WERI-Rb-1 (cell line): ENCODE data around the gene MAML3.

ENCODE experiments used
- DNase-seq: peaks from one replicate; pipeline ENCODE4 v3.0.0-alpha.2; 2020
- H3K27ac ChIP-seq: fragments of 250-450 bp; sonication (Bioruptor Pico); 2 replicates; pipeline ENCODE4 v1.5.1; 2020; ENCODE audit warnings: mild to moderate bottlenecking, moderate library complexity
- H3K27me3 ChIP-seq: fragments of 250-450 bp; sonication (Bioruptor Pico); 2 replicates; pipeline ENCODE4 v1.5.1; 2021; ENCODE audit warnings: mild to moderate bottlenecking, low read depth, moderate library complexity; ENCODE audit not compliant: insufficient read depth, severe bottlenecking
- H3K36me3 ChIP-seq: fragments of 250-450 bp; sonication (Bioruptor Pico); 2 replicates; pipeline ENCODE4 v1.5.1; 2020; ENCODE audit warnings: mild to moderate bottlenecking, moderate library complexity
- H3K4me3 ChIP-seq: 2 replicates; pipeline ENCODE4 v1.5.1; 2011; ENCODE audit warnings: low read depth, mild to moderate bottlenecking, control low read depth, low read length
- H3K9me3 ChIP-seq: fragments of 250-450 bp; sonication (Bioruptor Pico); 2 replicates; pipeline ENCODE4 v1.5.1; 2021; ENCODE audit warnings: mild to moderate bottlenecking, moderate library complexity; ENCODE audit not compliant: severe bottlenecking
- CTCF ChIP-seq: IDR thresholded peaks from 2 replicates; pipeline ENCODE4 v1.5.1; 2011; ENCODE audit warnings: low read depth, mild to moderate bottlenecking, control low read depth, inconsistent platforms, low read length

Gene MAML3

DNA sequence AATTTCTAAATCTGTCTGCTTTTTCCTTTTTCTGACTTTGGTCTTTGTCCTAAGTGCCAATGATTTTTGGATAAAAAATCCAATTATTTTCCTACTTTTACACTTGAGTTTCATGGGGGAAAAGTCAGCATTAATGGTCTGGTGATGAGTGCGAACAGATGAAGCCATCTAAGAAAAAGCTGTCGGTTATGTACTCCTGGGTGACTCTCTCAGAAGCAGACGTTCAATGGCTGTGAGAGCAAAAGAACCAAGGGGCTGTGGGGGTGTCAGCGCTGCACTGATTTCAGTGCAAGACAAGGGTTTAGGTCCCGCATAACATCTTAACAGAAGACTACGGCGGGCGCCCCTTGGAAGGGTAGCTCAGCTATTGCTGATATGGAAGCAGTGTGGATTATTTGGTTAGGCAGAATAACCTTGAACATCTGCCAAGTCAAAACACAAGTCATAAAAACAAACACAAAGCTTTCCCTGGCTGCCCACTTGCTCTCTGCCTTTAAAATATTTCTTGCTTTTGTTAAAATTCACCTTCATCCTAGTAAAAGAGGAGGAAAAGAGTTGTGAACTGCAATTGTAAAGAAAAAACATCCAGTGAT, 240.5 kb downstream of the MAML3 start:
- H3K27ac ChIP-seq = no peak overlapping the region

DNA sequence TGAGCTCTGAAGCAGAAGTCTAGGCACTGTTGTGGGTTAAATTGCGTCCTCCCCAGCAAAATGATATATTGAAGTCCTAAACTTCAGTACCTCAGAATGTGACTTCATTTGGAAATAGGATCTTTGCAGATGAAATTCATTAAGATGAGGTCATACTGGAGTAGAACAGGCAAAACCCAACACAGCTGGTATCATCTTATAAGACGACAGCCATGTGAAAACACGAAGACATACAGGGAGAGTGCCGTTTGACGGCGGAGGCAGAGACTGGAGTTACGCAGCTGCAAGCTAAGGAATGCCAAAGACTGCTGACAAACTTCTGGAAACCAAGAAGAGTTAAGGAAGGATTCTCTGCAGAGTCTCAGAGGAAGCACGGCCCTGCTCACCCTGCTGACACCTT, 241.5 kb downstream of the MAML3 start:
- no peaks in the 10 kb centered on the region for H3K9me3 ChIP-seq
- no peak for TF ChIP-seq CTCF

More for the DNA sequence above, 240.5 kb downstream of the MAML3 start:
- Histone ChIP-seq H3K27me3 (no peaks in the 10 kb centered on the region), H3K36me3 (no peaks in the 10 kb centered on the region), H3K4me3 (no peak overlapping the region), H3K9me3 (no peaks in the 10 kb centered on the region)
- DNase-seq = peak; percentile 13
- TF ChIP-seq CTCF = no peak

DNA sequence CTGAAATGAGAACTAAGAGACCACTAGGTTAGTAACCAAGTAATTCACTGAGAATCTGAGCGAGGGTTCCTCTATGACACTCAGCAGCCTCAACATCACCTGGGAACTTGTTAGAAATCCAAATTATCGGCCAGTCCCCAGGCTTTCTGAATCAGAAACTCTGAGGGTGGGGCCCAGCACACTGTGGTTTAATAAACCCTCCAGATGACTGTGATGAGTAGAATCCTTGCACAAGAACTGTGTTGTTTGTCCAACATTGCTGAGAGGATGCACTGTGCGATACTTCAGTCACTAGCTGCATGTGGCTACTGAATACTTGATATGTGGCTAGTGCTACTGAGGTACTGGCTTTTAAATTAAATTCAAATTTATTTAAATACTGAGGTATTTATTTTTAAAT, 243.9 kb downstream of the MAML3 start:
- DNase-seq = no peak
- Histone ChIP-seq H3K27ac (no peak overlapping the region), H3K9me3 (no peaks in the 10 kb centered on the region), H3K4me3 (no peak overlapping the region), H3K36me3 (no peaks in the 10 kb centered on the region), H3K27me3 (no peaks in the 10 kb centered on the region)
- no peak for TF ChIP-seq CTCF

More for the DNA sequence above, 241.5 kb downstream of the MAML3 start:
- no peak overlapping the region for H3K4me3 ChIP-seq
- H3K27me3 ChIP-seq = no peaks in the 10 kb centered on the region
- H3K36me3 ChIP-seq = no peaks in the 10 kb centered on the region
- H3K27ac ChIP-seq = no peak overlapping the region
- no peak for DNase-seq

DNA sequence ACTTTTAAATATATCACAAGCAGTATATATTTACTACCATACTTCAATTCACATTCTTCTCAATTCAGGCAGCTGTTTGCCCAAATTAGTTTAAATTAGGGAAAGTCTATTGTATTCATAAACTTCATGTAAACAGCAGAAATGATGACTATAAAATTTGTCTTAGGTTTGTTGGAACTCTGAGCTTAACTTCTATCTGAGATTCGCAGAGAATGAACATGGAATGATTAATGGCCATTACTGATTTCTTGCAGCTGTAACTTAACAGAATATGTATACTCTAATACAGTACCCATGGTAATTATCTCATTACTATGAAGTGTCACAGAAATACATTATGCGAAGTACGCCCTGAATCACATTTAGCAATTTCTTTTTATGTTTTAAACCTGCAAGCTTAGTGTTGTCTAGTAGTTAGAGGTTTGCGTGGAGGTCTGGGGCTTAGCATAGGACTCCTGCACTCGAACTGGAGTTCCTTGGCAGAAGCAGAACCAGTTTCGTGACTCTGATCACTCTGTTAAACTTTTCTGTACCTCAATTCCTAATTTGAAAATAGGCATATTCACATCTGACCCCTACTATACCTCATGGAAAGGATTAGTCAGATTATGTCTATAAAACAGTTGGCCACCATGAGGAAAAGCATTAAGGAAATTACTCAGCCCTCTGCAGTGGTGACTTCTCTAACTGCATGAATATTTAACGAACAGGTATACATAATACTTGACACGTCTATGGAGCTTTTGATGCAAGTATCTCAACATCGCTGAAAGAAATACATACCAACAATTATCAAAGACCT, 245.1 kb downstream of the MAML3 start:
- no peak for TF ChIP-seq CTCF

DNA sequence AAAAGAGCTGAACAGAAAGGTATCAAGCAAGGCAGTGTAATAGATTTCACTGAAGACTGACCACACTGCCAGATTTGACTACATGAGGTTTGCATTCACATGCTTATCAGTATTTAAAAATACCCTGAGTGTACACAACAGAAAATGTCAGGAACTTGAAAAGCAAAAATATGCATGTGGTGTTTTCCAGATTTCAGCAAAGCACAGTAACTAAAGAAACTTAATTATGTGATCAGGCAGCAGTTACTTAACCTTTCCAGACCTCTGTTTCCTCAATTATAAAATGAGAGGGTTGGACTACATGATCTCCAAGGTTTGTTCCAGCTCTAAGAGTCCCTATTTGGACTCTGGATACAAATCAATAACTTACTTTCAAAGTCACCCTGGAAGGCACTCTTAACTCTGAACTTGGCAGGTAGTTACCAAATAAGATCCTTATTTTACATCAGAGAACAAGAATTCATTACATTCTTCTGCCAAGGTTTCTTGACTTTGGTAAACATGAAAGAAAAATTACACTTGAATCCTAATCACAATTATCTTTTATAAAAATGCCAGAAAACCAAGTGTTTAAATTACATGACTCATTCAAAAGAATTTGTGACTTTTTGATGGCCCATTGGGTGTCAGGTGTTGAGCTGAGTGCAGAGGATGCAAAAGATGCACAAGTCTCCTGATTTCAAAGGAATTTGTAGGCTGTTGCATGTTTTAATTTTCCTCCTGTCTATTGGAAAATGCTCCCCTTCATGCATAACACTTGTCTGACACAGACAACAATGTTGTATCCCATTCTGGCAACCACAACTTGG, 246.8 kb downstream of the MAML3 start:
- H3K27me3 ChIP-seq = no peaks in the 10 kb centered on the region
- H3K4me3 ChIP-seq = no peak overlapping the region
- no peaks in the 10 kb centered on the region for H3K9me3 ChIP-seq
- TF ChIP-seq CTCF = no peak
- DNase-seq = no peak
- no peak overlapping the region for H3K27ac ChIP-seq
- no peaks in the 10 kb centered on the region for H3K36me3 ChIP-seq

More for the DNA sequence above, 245.1 kb downstream of the MAML3 start:
- Histone ChIP-seq H3K36me3 (no peaks in the 10 kb centered on the region), H3K27me3 (no peaks in the 10 kb centered on the region), H3K4me3 (no peak overlapping the region), H3K9me3 (no peaks in the 10 kb centered on the region), H3K27ac (peak overlapping the region; percentile 6)
- DNase-seq = no peak
